ENCODE measurements around the gene KHDC3L. TPM values are rescaled to one million over a fixed set of nuclear protein-coding genes. Genes with fewer than 3 reads are reported as not detected.
A peak's percentile ranks its signal among the peaks of the same experiment; 100 is the strongest.

The KHDC3L gene
- total and polyA plus RNA-seq, 7 donors, result not detected

DNA sequence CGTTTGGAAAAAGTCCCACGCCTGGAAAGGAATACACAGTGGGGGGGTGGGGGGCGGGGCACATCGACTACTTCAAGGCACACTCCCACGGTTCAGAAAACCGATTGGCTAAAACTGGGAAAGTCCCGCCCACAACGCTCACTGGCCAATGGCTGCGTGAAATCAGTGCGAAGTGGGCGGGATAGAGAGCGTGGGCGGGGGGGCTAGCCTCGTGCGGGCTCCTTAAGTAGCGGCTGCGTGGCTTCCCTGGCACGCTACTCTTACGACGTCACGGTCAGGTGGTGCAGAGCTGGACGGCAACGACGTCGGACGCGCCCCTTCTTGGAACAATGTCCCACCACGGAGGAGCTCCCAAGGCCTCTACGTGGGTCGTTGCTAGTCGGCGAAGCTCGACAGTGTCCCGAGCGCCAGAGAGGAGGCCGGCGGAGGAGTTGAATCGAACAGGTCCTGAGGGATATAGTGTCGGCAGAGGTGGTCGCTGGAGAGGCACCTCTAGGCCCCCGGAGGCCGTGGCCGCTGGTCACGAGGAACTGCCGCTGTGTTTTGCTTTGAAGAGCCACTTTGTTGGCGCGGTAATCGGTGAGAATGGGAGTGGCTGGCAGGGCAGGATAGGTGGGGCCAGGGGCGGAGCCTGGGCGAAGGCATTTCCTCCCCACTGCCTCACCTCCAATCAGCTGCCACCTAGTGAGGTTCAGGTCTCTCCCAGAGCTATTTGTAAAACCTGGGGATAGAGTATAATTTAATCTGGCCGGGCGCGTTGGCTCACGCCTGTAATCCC is 32.3 kb downstream of the KHDC3L start, which contains the start of gene DDX43:
Gene DDX43, plus strand, starts transcription at position 252 of the 778 bp plus-strand sequence. Its CDS starts 78 bp downstream, at position 330.
- Histone ChIP-seq H3K4me1 (no peaks in the 10 kb centered on the region), H3K36me3 (no peaks in the 10 kb centered on the region), H3K27ac (peak within 1 kb of the TSS in 3 of 4 donors; percentile 36 to 64 (median 60)), H3K9me3 (no peaks in the 10 kb centered on the region), H3K4me3 (peak within 1 kb of the TSS in 2 of 4 donors; percentile 22 to 36), H3K27me3 (no peaks in the 10 kb centered on the region)
- 75 to 88% methylated on average over 54 of the region's 54 CpGs for WGBS, 2 donors
- intact Hi-C loops (cut with DNase I), result no loop called here
- peak; percentile 80 for DNase-seq
- TF ChIP-seq EP300 (IDR thresholded peaks at IDR 0.05), result no peak
- TF ChIP-seq POLR2AphosphoS5 (IDR thresholded peaks at IDR 0.05), result no peak
- TF ChIP-seq, protein P1, sequence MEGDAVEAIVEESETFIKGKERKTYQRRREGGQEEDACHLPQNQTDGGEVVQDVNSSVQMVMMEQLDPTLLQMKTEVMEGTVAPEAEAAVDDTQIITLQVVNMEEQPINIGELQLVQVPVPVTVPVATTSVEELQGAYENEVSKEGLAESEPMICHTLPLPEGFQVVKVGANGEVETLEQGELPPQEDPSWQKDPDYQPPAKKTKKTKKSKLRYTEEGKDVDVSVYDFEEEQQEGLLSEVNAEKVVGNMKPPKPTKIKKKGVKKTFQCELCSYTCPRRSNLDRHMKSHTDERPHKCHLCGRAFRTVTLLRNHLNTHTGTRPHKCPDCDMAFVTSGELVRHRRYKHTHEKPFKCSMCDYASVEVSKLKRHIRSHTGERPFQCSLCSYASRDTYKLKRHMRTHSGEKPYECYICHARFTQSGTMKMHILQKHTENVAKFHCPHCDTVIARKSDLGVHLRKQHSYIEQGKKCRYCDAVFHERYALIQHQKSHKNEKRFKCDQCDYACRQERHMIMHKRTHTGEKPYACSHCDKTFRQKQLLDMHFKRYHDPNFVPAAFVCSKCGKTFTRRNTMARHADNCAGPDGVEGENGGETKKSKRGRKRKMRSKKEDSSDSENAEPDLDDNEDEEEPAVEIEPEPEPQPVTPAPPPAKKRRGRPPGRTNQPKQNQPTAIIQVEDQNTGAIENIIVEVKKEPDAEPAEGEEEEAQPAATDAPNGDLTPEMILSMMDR (IDR thresholded peaks at IDR 0.05), result no peak

DNA sequence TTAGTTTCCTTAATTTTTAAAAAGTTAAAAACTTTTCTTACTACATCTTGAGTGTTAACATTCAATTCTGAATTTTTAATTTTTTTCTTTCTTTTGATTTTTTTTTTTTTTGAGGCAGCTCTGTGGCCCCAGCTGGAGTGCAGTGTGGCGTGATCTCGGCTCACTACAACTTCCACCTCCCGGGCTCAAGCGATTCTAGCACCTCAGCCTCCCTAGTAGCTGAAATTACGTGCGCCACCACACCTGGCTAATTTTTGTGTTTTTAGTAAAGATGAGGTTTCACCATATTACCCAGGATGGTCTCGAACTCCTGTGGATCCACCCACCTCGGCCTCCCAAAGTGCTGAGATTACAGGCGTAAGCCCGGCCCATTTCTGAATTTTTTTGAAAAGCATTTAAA is 33.4 kb downstream of the KHDC3L start:
- TF ChIP-seq, protein P1 (IDR thresholded peaks at IDR 0.05), result no peak
- TF ChIP-seq EP300 (IDR thresholded peaks at IDR 0.05) (no peak), POLR2A (IDR thresholded peaks at IDR 0.05) (no peak), POLR2AphosphoS5 (IDR thresholded peaks at IDR 0.05) (no peak)
- Histone ChIP-seq H3K4me1 (no peaks in the 10 kb centered on the region), H3K4me3 (no peak overlapping the region), H3K36me3 (no peaks in the 10 kb centered on the region), H3K27ac (no peak overlapping the region), H3K9me3 (no peaks in the 10 kb centered on the region), H3K27me3 (no peaks in the 10 kb centered on the region)
- intact Hi-C loops (cut with DNase I), result no loop called here
- 96% methylated on average over 10 of the region's 10 CpGs for WGBS, 2 donors
- no peak for DNase-seq

DNA sequence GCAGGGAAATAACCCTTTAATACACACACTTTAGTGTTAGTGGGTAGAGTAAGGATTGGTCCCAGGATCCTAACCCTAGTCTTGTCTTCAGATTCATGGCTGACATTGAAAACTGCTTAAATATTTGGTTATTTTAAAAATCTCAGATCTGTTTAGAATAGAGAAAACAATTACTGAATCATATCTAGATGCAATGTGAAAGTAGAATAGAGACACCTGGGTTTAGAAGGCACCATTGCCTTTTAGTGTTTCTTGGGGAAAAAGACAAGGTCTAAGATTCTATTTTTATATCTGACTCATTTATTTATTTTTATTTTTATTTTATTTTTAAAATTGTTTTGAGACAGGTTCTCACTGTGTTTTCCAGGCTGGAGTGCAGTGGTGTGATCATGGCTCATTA is 38.2 kb downstream of the KHDC3L start:
- H3K4me1 ChIP-seq, result no peaks in the 10 kb centered on the region
- DNase-seq, result no peak
- no peak overlapping the region for H3K27ac ChIP-seq
- TF ChIP-seq, protein P1 (IDR thresholded peaks at IDR 0.05), result no peak
- TF ChIP-seq EP300 (IDR thresholded peaks at IDR 0.05) (no peak), POLR2AphosphoS5 (IDR thresholded peaks at IDR 0.05) (no peak), POLR2A (IDR thresholded peaks at IDR 0.05) (no peak)
- intact Hi-C loops (cut with DNase I), result no loop called here
- H3K36me3 ChIP-seq, result no peaks in the 10 kb centered on the region
- no peak overlapping the region for H3K4me3 ChIP-seq
- no peaks in the 10 kb centered on the region for H3K9me3 ChIP-seq
- no peaks in the 10 kb centered on the region for H3K27me3 ChIP-seq

DNA sequence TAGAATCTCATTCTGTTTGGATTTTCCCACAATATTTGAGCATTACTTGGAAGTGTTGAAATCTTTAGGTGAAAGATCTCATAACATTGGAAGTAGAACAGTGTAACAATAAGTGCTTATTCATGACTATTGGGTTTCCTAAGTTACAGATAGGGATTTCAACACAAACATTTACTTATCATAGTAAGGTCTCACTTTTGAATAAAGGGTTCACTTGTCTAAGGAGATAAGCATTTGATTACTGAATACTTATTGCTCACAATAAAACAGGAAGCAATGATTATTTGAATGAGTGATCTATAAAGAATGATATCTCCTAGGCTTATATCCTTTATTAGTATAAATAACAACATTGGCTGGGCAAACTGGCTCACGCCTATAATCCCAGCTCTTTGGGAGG is 46.9 kb downstream of the KHDC3L start:
- WGBS, 2 donors, result 71 to 89% methylated on average over 1 of the region's 1 CpG
- Histone ChIP-seq H3K9me3 (no peaks in the 10 kb centered on the region), H3K4me1 (no peaks in the 10 kb centered on the region), H3K27me3 (no peaks in the 10 kb centered on the region), H3K4me3 (no peak overlapping the region), H3K36me3 (no peaks in the 10 kb centered on the region), H3K27ac (no peak overlapping the region)
- DNase-seq, result no peak
- intact Hi-C loops (cut with DNase I), result no loop called here
- TF ChIP-seq POLR2A (IDR thresholded peaks at IDR 0.05), result no peak
- TF ChIP-seq POLR2AphosphoS5 (IDR thresholded peaks at IDR 0.05), result no peak
- no peak for TF ChIP-seq EP300 (IDR thresholded peaks at IDR 0.05)
- TF ChIP-seq, protein P1 (IDR thresholded peaks at IDR 0.05), result no peak

Measured in sigmoid colon (tissue), 7 donors.